ENCODE measurements around the gene CTPS1.

Gene CTPS1

GRCh38 chr1:41041614-41042270, 62.2 kb downstream of the CTPS1 start:
- in situ Hi-C loops (cut with HindIII; ENCODE audit: low pct_ligation_motif_present, low pct_unique_long_range_greater_than_20kb, low sequenced_read_pairs) = no loop called here
- DNase-seq = no peak

GRCh38 chr1:41044187-41044586, 64.7 kb downstream of the CTPS1 start:
- in situ Hi-C loops (cut with HindIII; ENCODE audit: low pct_ligation_motif_present, low pct_unique_long_range_greater_than_20kb, low sequenced_read_pairs) = no loop called here
- no peak for DNase-seq

- in situ Hi-C loops (cut with HindIII; ENCODE audit: low pct_ligation_motif_present, low pct_unique_long_range_greater_than_20kb, low sequenced_read_pairs) = no loop called here
- no peak for DNase-seq
These were observed 66.2 kb downstream of the CTPS1 start for GRCh38 chr1:41045740-41046139.

- in situ Hi-C loops (cut with HindIII; ENCODE audit: low pct_ligation_motif_present, low pct_unique_long_range_greater_than_20kb, low sequenced_read_pairs) = no loop called here
- no peak for DNase-seq
These were observed 66.9 kb downstream of the CTPS1 start for GRCh38 chr1:41046347-41046775.

GRCh38 chr1:41048540-41048939, 69.0 kb downstream of the CTPS1 start:
- in situ Hi-C loops (cut with HindIII; ENCODE audit: low pct_ligation_motif_present, low pct_unique_long_range_greater_than_20kb, low sequenced_read_pairs) = no loop called here

GRCh38 chr1:41051022-41051421, 71.5 kb downstream of the CTPS1 start:
- in situ Hi-C loops (cut with HindIII; ENCODE audit: low pct_ligation_motif_present, low pct_unique_long_range_greater_than_20kb, low sequenced_read_pairs) = no loop called here
- no peak for DNase-seq

More at GRCh38 chr1:41048540-41048939, 69.0 kb downstream of the CTPS1 start:
- no peak for DNase-seq

- no peak for DNase-seq
These were observed 73.8 kb downstream of the CTPS1 start for GRCh38 chr1:41053316-41053715.

GRCh38 chr1:41056907-41057306, 77.4 kb downstream of the CTPS1 start:
- in situ Hi-C loops (cut with HindIII; ENCODE audit: low pct_ligation_motif_present, low pct_unique_long_range_greater_than_20kb, low sequenced_read_pairs) = no loop called here
- no peak for DNase-seq

More at GRCh38 chr1:41053316-41053715, 73.8 kb downstream of the CTPS1 start:
- in situ Hi-C loops (cut with HindIII; ENCODE audit: low pct_ligation_motif_present, low pct_unique_long_range_greater_than_20kb, low sequenced_read_pairs) = no loop called here

All from ACHN (cell line).